Activated T-cell treated with anti-CD3 and anti-CD28 coated beads for 48 hours (primary cell): ENCODE measurements around the gene TMEM98.
"Not testable (repeated sequence)": the region's sequence is repeated elsewhere in the genome, so short reads cannot be mapped to it uniquely, and the experiment has no call there.

Experiments used
- DNase-seq: peaks from one replicate; pipeline ENCODE4 v3.0.0-alpha.2; 2020; ENCODE audit warnings: low read depth

The TMEM98 gene

DNA sequence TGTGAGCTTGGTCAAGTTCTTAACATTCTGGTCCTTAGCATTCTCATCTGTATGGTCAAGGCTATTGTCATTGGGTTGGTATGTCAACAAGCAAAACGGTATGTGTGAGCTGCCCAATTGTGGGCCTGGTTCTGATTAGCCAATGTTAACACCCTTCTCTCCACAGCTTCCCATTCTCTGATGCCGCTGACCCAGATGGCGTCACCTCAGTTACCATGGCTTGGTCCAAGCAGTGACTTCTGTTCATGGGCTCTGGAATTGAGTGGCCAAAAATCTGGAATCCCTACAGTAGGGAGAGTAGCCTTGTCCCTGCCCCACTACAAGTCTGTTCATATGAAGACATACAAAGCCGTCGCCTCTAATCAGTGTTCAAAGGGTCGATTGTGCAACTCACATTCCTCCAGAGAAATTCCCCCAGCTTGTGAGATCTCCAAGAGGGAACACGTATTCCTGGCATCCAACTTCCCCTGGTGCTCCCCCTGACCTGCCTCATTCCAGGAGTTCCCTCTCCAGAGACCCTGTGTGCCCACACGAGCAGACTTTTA, 15.8 kb downstream of the TMEM98 start:
- no peak for DNase-seq

DNA sequence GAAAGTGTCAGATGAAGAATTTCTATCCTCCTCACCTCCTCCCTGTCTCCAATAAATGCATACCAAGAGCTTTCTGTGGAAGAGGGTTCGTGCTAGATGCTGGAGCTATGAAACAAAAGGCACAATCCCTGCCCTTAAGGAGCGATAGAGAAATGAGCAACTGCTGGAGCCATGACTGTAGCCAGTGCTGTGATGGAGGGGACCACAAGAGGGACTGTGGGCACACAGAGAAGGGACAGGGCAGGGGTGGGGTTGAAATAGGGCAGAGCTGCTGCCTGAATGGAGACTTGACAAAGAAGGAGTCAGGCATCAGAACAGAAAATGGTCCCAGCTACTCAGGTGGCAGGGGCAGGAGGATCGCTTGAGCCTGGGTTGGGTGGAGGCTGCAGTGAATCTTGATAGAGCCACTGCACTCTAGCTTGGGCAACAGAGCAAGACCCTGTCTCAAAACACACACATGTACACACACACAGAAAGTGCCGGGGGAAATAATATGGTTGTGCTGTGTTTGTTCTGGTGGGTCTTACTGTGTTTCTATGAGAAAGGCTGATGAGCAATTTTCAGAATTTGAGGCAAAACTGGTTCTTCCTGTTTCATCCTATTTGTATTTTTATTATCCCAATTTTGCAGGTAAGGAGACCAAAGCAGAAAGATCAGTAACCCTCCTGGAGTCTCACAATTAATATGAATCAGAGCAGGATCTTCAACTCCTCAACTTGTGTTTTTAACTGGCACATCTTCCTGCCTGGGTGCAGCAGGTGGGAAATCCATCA, 16.5 kb downstream of the TMEM98 start:
- DNase-seq = no peak

DNA sequence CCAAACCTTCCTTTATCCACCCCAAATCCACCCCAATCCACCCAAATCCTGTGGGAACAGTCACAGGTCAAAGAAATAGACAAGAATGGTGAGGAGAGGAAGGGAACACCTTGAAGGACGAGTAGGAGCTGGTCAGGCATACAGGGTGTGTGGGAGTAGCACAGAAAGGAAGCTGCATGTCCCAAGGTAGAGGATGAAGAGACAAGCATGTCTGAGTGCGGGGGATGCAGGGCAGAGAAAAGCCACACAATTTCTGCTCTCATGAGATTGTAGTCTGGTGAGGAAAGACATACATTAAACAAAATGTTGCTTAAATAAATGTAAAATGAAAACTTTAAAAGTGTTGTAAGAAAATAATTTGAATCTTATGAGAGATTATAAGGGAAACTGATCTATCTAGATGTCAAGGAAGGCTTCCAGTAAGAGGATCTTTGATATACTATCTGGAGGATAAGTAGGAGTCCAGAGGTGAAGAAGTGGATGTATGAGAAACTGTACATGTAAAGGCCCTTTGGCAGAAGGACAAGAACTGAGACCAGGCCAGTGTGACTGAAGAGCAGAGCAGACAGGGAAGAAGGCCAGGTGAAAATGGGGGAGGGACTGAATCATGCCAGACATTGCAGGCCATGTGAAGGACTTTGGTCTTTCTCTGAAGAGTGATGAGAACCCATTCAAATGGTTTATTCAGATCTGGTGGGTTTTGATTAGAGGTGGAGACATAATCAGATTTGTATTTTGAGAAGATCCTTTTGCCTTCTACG, 18.6 kb downstream of the TMEM98 start:
- DNase-seq = no peak

DNA sequence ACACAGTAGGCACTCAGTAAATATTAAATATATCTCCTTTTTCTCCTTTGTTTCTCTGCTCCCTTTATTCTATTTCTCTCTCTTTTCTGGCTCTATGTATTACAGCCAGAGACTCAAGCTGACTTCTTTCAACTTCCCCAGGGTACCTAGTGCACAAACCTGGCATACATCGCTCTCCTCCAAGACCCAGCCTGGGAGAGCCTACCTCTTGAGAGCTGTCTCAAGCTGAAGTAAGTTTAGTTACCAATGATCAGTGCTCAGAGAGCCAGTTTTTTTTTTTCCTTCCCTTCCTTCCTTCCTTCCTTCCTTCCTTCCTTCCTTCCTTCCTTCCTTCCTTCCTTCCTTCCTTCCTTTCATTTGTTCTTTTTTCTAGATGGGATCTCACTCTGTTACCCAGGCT, 19.8 kb downstream of the TMEM98 start:
- DNase-seq = no peak

- no peak for DNase-seq
Observed at GRCh38 chr17:32949181-32949580, 21.2 kb downstream of the TMEM98 start.

- not testable (repeated sequence) for DNase-seq
Observed at GRCh38 chr17:32952491-32952890, 24.5 kb downstream of the TMEM98 start.

DNA sequence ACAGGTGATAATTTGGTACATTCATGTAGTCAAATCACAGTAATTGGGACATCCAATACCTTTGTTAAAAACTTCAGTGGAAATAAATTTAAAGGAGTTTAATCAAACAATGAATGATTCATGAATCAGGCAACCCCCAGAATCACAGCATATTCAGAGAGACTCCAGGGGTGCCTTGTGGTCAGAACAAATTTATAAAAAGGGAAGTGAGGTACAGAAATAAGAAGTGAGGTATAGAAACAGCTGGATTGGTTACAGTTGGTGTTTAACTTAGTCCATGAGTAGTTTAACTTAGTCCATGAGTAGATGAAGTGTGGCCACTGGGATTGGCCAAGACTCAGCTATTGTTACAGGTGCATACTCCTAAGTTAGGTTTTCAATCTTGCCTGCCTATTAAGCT, 25.1 kb downstream of the TMEM98 start:
- no peak for DNase-seq

GRCh38 chr17:32953857-32954256, 25.9 kb downstream of the TMEM98 start:
- no peak for DNase-seq

DNA sequence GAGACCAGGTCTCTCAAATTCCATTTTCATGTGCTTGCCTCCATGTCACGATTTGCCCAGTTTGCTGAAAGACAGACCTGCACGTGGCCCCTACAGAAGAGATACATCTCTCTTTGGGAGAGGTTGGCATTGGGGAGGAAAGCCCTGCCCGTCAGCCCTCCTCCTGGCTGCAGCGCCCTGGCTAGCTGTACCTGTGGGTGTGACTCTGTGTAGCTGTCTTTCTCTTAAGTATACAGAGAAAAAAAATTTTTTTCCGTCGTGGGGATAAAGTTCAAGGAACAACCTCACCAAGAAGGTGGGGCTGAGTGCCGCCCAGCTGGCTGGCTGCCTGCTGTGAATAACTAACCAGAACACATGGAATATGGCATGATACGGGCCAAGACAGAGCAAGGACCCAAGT, 26.5 kb downstream of the TMEM98 start:
- DNase-seq = no peak

DNA sequence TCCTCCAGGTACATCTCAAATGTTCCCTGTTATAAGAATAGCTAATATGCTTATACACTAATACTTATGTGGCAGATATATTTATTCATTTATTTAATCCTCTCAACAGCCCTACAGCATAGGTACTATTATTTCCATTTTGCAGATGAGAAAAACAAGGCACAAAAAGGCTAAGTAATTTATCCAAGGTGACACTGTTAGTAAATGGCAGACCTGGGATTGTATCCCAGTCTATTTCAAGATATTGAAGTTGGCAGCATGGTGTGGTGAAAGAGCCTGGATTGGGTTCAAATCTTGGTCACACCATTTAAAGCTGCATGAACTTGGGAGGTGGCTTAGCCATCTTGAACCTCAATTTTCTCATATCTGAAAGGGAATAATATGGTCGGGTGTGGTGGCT, 27.2 kb downstream of the TMEM98 start:
- DNase-seq = no peak

GRCh38 chr17:32956240-32956970, 28.5 kb downstream of the TMEM98 start:
- DNase-seq = no peak

DNA sequence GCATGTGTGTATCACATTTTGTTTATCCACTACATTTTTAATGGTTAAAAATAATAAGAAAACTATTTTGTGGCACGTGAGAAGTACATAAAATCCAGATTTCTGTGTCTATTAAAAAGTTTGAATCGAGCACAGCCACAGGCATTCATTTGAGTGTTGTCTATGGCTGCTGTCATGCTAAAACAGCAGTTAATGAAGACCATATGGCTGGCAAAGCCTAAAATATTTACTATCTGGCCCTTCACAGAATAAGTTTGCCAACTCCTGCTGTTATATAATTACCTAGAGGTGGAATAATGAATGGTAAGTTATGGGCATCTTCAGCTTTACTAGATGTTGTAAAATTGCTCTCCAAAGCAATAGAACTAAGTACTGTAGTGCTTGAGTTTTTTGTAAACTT, 30.5 kb downstream of the TMEM98 start:
- no peak for DNase-seq

GRCh38 chr17:32960815-32961214, 32.9 kb downstream of the TMEM98 start:
- DNase-seq = no peak

DNA sequence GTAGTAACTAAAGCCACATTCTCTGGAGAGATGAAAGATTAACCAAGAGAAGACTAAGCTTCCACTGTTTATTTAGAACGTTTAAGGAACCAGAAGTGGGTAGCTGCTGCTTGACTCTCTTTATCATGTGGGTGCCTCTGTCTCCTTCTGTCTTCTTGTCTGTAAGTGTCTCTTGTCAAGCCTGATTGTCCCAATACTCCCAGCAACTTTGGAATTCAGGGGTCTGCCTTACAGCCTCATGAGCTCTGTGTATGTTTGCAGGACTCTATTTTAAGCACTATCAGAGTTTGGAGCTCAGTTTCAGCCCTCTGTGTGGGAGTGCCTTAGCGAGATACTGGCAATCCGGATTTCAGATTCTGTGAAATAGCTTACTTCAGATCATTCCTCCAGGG, 34.4 kb downstream of the TMEM98 start:
- DNase-seq = no peak

GRCh38 chr17:32964541-32964940, 36.6 kb downstream of the TMEM98 start:
- DNase-seq = no peak

DNA sequence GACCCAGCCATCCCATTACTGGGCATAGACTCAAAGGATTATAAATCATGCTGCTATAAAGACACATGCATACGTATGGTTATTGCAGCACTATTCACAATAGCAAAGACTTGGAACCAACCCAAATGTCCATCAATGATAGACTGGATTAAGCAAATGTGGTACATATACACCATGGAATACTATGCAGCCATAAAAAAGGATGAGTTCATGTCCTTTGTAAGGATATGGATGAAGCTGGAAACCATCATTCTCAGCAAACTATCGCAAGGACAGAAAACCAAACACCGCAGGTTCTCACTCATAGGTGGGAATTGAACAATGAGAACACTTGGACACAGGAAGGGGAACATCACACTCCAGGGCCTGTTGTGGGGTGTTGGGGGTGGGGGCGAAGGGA, 41.3 kb downstream of the TMEM98 start:
- not testable (repeated sequence) for DNase-seq

DNA sequence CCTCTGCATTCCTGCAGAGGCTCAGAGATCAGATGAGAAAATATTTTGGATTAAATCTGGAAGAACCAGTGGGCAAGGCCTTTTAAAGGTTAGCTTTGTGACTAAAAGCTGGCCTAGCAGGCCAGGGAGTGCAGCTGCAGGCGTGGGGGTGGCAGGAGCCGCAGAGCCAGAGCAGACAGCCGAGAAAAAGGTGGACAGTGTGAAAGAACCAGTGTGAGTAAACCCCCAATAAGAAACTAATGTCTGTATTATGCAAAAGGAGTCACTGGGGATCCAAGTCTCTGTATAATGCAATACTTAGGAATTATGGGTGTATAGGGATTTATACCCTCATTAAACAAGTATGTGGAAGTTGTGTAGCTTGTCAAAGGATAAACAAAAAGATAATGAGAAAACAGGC, 42.3 kb downstream of the TMEM98 start:
- no peak for DNase-seq

DNA sequence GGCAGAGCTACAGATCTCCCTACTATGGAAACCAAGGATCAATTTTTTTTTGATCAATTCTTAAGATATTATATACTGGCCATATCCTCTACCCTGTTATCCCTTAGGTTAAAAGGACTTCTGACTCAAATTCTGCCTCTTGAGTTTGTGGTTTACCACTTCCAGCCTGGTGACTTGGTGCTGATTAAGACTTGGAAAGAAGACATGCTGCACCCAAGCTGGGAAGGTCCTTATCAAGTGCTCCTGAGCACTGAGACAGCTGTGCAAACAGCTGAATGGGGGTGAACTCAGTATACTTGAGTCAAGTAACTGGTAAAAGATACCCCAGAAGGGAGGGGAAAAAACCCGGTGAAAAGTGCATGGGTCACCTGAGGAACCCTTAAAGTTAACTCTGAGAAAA, 43.2 kb downstream of the TMEM98 start:
- no peak for DNase-seq

GRCh38 chr17:32976131-32976530, 48.2 kb downstream of the TMEM98 start:
- no peak for DNase-seq

GRCh38 chr17:32976605-32977004, 48.7 kb downstream of the TMEM98 start:
- no peak for DNase-seq

- no peak for DNase-seq
Observed at GRCh38 chr17:32980230-32980629, 52.3 kb downstream of the TMEM98 start.

- not testable (repeated sequence) for DNase-seq
Observed at GRCh38 chr17:32981611-32982010, 53.7 kb downstream of the TMEM98 start.
